Measurements from ENCODE around the gene RPS5.

GRCh38 chr19:58367698-58368454, 19.2 kb upstream of the RPS5 start:
- TF ChIP-seq FOXK1 (CRISPR knock-in tag; IDR thresholded peaks at IDR 0.05; ENCODE audit: borderline replicate concordance), result no peak
- TF ChIP-seq BRCA1 (IDR thresholded peaks at IDR 0.05), result no peak
- TF ChIP-seq BRCA1 (CRISPR knock-in tag; IDR thresholded peaks at IDR 0.05), result no peak
- no peak for TF ChIP-seq CREM (IDR thresholded peaks at IDR 0.05; ENCODE audit: low read depth)
- no peak for TF ChIP-seq MEIS2 (IDR thresholded peaks at IDR 0.05; ENCODE audit: partially characterized antibody)
- TF ChIP-seq, protein P1, sequence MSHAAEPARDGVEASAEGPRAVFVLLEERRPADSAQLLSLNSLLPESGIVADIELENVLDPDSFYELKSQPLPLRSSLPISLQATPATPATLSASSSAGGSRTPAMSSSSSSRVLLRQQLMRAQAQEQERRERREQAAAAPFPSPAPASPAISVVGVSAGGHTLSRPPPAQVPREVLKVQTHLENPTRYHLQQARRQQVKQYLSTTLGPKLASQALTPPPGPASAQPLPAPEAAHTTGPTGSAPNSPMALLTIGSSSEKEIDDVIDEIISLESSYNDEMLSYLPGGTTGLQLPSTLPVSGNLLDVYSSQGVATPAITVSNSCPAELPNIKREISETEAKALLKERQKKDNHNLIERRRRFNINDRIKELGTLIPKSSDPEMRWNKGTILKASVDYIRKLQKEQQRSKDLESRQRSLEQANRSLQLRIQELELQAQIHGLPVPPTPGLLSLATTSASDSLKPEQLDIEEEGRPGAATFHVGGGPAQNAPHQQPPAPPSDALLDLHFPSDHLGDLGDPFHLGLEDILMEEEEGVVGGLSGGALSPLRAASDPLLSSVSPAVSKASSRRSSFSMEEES (CRISPR knock-in tag; IDR thresholded peaks at IDR 0.05), result no peak
- TF ChIP-seq, protein P2, sequence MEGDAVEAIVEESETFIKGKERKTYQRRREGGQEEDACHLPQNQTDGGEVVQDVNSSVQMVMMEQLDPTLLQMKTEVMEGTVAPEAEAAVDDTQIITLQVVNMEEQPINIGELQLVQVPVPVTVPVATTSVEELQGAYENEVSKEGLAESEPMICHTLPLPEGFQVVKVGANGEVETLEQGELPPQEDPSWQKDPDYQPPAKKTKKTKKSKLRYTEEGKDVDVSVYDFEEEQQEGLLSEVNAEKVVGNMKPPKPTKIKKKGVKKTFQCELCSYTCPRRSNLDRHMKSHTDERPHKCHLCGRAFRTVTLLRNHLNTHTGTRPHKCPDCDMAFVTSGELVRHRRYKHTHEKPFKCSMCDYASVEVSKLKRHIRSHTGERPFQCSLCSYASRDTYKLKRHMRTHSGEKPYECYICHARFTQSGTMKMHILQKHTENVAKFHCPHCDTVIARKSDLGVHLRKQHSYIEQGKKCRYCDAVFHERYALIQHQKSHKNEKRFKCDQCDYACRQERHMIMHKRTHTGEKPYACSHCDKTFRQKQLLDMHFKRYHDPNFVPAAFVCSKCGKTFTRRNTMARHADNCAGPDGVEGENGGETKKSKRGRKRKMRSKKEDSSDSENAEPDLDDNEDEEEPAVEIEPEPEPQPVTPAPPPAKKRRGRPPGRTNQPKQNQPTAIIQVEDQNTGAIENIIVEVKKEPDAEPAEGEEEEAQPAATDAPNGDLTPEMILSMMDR (IDR thresholded peaks at IDR 0.05 in 2 of 3, conservative IDR thresholded peaks at IDR 0.05 in 1 of 3; ENCODE audit: insufficient read depth in 2 of 3, low read depth in 1 of 3, low read length in 3 of 3), result no peak
- no peak for TF ChIP-seq POLR2AphosphoS5 (IDR thresholded peaks at IDR 0.05; ENCODE audit: control insufficient read depth, insufficient read depth, low read depth, low read length)
- TF ChIP-seq PHF8 (IDR thresholded peaks at IDR 0.05; ENCODE audit: borderline replicate concordance, low read length), result no peak
- no peak for TF ChIP-seq TCF7L2 (IDR thresholded peaks at IDR 0.05; ENCODE audit: low read depth, low read length)
- no peak for TF ChIP-seq SRSF3 (IDR thresholded peaks at IDR 0.05; ENCODE audit: insufficient read depth, low read length)
- TF ChIP-seq NR2F6 (CRISPR knock-in tag; IDR thresholded peaks at IDR 0.05), result no peak
